Measurements from ENCODE around the gene ABLIM3. TPM values are rescaled to one million over a fixed set of nuclear protein-coding genes. Genes with fewer than 3 reads are reported as not detected.

The ABLIM3 gene
- total RNA-seq, 4 donors from 2014 or later: 14.8 to 50.7 (median 25.4) TPM

GRCh38 chr5:149299451-149300054, 158.3 kb downstream of the ABLIM3 start:
- peak; percentile 39 for ATAC-seq
- TF ChIP-seq EP300 (IDR thresholded peaks at IDR 0.05) (no peak), CTCF (IDR thresholded peaks at IDR 0.05) (no peak), POLR2A (IDR thresholded peaks at IDR 0.05) (no peak), POLR2AphosphoS5 (IDR thresholded peaks at IDR 0.05) (no peak)
- Histone ChIP-seq H3K9me3 (no peaks in the 10 kb centered on the region), H3K4me3 (no peak overlapping the region), H3K27me3 (no peaks in the 10 kb centered on the region), H3K36me3 (peaks cover 0 to 33% of the 10 kb centered on the region in 2 donors), H3K27ac (peak overlapping the region in 3 of 4 donors; percentile 44 to 61 (median 51)), H3K4me1 (peaks cover 0 to 10% (median 0%) of the 10 kb centered on the region in 3 donors)
- 76 to 91% methylated on average over 1 to 5 of the region's 14 CpGs for WGBS, 2 donors (ENCODE audit: low coverage in 1 of 2)

DNA sequence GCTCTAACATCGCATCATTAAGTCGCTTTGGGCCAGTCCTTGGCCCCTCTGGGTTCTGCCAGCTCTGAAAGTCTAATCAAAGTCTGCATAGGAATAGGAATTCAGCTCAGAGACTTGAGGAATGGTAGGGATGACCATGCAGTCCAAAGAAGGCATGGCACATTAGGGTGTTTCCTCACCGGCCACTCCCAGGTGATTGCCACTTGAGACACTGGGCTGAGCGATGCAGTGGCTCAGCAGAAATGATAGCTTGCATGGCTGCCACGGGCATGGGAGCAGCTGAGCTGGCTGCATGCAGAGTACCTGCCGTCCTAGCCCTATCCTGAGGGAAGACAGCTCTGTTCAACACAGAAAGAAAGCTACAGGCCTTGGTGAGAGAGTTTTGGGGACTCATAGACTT, 159.1 kb downstream of the ABLIM3 start:
- peaks cover 0 to 33% of the 10 kb centered on the region in 2 donors for H3K36me3 ChIP-seq
- no peak overlapping the region for H3K4me3 ChIP-seq
- TF ChIP-seq POLR2A (IDR thresholded peaks at IDR 0.05) (no peak), CTCF (IDR thresholded peaks at IDR 0.05) (no peak), EP300 (IDR thresholded peaks at IDR 0.05) (no peak), POLR2AphosphoS5 (IDR thresholded peaks at IDR 0.05) (no peak)
- no peak for ATAC-seq
- peaks cover 0 to 10% (median 0%) of the 10 kb centered on the region in 3 donors for H3K4me1 ChIP-seq
- no peaks in the 10 kb centered on the region for H3K27me3 ChIP-seq
- no peaks in the 10 kb centered on the region for H3K9me3 ChIP-seq
- H3K27ac ChIP-seq: no peak overlapping the region
- WGBS, 2 donors (ENCODE audit: low coverage in 1 of 2): 100% methylated on average over 1 to 2 of the region's 6 CpGs

- H3K9me3 ChIP-seq: no peaks in the 10 kb centered on the region
- peaks cover 0 to 10% (median 0%) of the 10 kb centered on the region in 3 donors for H3K4me1 ChIP-seq
- H3K4me3 ChIP-seq: no peak overlapping the region
- peaks cover 0 to 37% of the 10 kb centered on the region in 2 donors for H3K36me3 ChIP-seq
- no peak for ATAC-seq
- no peak for TF ChIP-seq CTCF (IDR thresholded peaks at IDR 0.05)
- TF ChIP-seq EP300 (IDR thresholded peaks at IDR 0.05): no peak
- no peak for TF ChIP-seq POLR2AphosphoS5 (IDR thresholded peaks at IDR 0.05)
- no peak for TF ChIP-seq POLR2A (IDR thresholded peaks at IDR 0.05)
- no peak overlapping the region for H3K27ac ChIP-seq
- no peaks in the 10 kb centered on the region for H3K27me3 ChIP-seq
- 100% methylated on average over 2 of the region's 13 CpGs for WGBS, 2 donors (ENCODE audit: low coverage in 1 of 2)
Measured at GRCh38 chr5:149301049-149301743, 159.9 kb downstream of the ABLIM3 start.

DNA sequence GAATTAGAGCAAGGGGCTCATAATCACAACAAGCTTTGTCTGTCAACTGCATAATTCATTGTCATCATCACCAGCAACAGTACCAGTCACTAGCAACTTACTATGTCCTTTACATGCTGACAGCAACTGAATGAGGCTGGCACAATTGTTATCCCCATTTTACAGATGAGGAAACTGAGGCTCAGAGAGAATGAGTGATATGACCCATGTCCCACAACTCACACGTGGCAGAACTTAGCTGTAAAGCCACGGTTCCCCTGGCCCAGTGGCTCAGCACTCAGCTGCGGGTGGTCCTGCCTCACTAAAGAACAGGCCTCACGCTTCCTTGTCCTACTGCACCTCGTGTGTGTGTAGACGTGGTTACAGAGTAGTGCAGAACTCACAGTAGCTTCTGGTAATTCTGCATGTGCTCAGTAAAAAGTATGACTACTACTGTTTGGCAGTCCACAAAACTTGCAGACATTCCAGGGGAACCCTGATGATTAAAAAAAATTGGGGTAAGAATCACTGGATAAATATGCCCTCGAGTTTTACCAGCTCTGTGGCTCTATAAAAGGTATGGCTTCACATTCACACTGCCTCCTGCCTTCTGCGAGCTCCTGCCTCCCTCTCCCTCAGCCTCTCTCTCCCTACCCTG, 160.6 kb downstream of the ABLIM3 start:
- Histone ChIP-seq H3K27ac (no peak overlapping the region), H3K27me3 (no peaks in the 10 kb centered on the region), H3K4me1 (peaks cover 0 to 10% (median 0%) of the 10 kb centered on the region in 3 donors), H3K36me3 (peaks cover 0 to 39% of the 10 kb centered on the region in 2 donors), H3K4me3 (no peak overlapping the region), H3K9me3 (no peaks in the 10 kb centered on the region)
- 65 to 79% methylated on average over 2 to 5 of the region's 8 CpGs for WGBS, 2 donors (ENCODE audit: low coverage in 1 of 2)
- TF ChIP-seq EP300 (IDR thresholded peaks at IDR 0.05): no peak
- TF ChIP-seq POLR2A (IDR thresholded peaks at IDR 0.05): no peak
- no peak for TF ChIP-seq CTCF (IDR thresholded peaks at IDR 0.05)
- TF ChIP-seq POLR2AphosphoS5 (IDR thresholded peaks at IDR 0.05): no peak
- ATAC-seq: no peak

All from gastroesophageal sphincter (tissue), 4 donors.